Activated CD8-positive, alpha-beta memory T cell treated with anti-CD3 and anti-CD28 coated beads, Interleukin-2, amount 50 U/mL, for 1 hour (primary cell): Measurements from ENCODE around the gene SNRK.

Experiments used
- DNase-seq: peaks from one replicate; pipeline ENCODE4 v3.0.0-alpha.2; 2020; ENCODE audit errors: extremely low read depth

Gene SNRK

GRCh38 chr3:43286115-43286840 is at the start of gene SNRK:
TSS of gene SNRK (plus strand) at chr3:43286540. CDS start at chr3:43303204, 16,664 bp downstream.
- peak; percentile 59 for DNase-seq

- DNase-seq: no peak
Observed at GRCh38 chr3:43238801-43239200, 47.5 kb upstream of the SNRK start.

- DNase-seq: no peak
Observed at GRCh38 chr3:43239755-43240154, 46.6 kb upstream of the SNRK start.

GRCh38 chr3:43243590-43244587 is 42.5 kb upstream of the SNRK start:
- no peak for DNase-seq

GRCh38 chr3:43244694-43245093 is 41.6 kb upstream of the SNRK start:
- no peak for DNase-seq

- no peak for DNase-seq
Observed at GRCh38 chr3:43246976-43247375, 39.4 kb upstream of the SNRK start.

- no peak for DNase-seq
Observed at GRCh38 chr3:43247561-43248184, 38.7 kb upstream of the SNRK start.

GRCh38 chr3:43248185-43248583 is 38.2 kb upstream of the SNRK start:
- DNase-seq: no peak

GRCh38 chr3:43248973-43249372 is 37.4 kb upstream of the SNRK start:
- DNase-seq: no peak

- no peak for DNase-seq
Observed at GRCh38 chr3:43249405-43249804, 36.9 kb upstream of the SNRK start.

GRCh38 chr3:43253294-43253693 is 33.0 kb upstream of the SNRK start:
- DNase-seq: no peak

- no peak for DNase-seq
Observed at GRCh38 chr3:43254125-43254524, 32.2 kb upstream of the SNRK start.

GRCh38 chr3:43255662-43256061 is 30.7 kb upstream of the SNRK start:
- DNase-seq: no peak

- DNase-seq: no peak
Observed at GRCh38 chr3:43256714-43257461, 29.5 kb upstream of the SNRK start.

- DNase-seq: no peak
Observed at GRCh38 chr3:43257850-43258249, 28.5 kb upstream of the SNRK start.

- DNase-seq: no peak
Observed at GRCh38 chr3:43259626-43260025, 26.7 kb upstream of the SNRK start.

- no peak for DNase-seq
Observed at GRCh38 chr3:43260412-43260811, 25.9 kb upstream of the SNRK start.

GRCh38 chr3:43262194-43262593 is 24.1 kb upstream of the SNRK start:
- DNase-seq: no peak

- DNase-seq: no peak
Observed at GRCh38 chr3:43266451-43266850, 19.9 kb upstream of the SNRK start.

- no peak for DNase-seq
Observed at GRCh38 chr3:43266995-43267394, 19.3 kb upstream of the SNRK start.

- DNase-seq: no peak
Observed at GRCh38 chr3:43268636-43269035, 17.7 kb upstream of the SNRK start.

- no peak for DNase-seq
Observed at GRCh38 chr3:43270078-43270477, 16.3 kb upstream of the SNRK start.
